Liver (tissue), 9 donors: ENCODE results near the gene DHX15. TPM values are rescaled to one million over a fixed set of nuclear protein-coding genes. Genes with fewer than 3 reads are reported as not detected.
A peak's percentile ranks its signal among the peaks of the same experiment; 100 is the strongest.

ENCODE experiments used
- DNase-seq: peaks from one replicate; pipeline ENCODE4 v3.0.0-alpha.2; 2017; ENCODE audit warnings: low spot score
- H3K27ac ChIP-seq, 2 donors: one replicate each; pipeline ENCODE4 v1.7.0; 2013; ENCODE audit warnings: inconsistent platforms in 2 of 2, low read length in 2 of 2, control low read depth in 1 of 2, low read depth in 1 of 2, mild to moderate bottlenecking in 1 of 2
- H3K27me3 ChIP-seq, 4 donors: one replicate each; pipeline versions ENCODE4 v1.6.1 to v1.7.0; 2013; ENCODE audit warnings: low read length in 3 of 4, inconsistent platforms in 1 of 4, mild to moderate bottlenecking in 1 of 4, moderate library complexity in 1 of 4; ENCODE audit not compliant: control insufficient read depth in 4 of 4, insufficient read depth in 4 of 4
- H3K36me3 ChIP-seq, 4 donors: one replicate each; pipeline versions ENCODE4 v1.6.1 to v1.7.0; 2013; ENCODE audit warnings: low read length in 3 of 4, mild to moderate bottlenecking in 3 of 4, low read depth in 1 of 4, moderate library complexity in 1 of 4; ENCODE audit not compliant: control insufficient read depth in 4 of 4, insufficient read depth in 3 of 4
- H3K4me1 ChIP-seq, 4 donors: one replicate each; pipeline versions ENCODE4 v1.6.1 to v1.7.0; 2013; ENCODE audit warnings: low read length in 3 of 4, mild to moderate bottlenecking in 3 of 4, moderate library complexity in 1 of 4; ENCODE audit not compliant: control insufficient read depth in 4 of 4, insufficient read depth in 4 of 4
- H3K4me3 ChIP-seq, 3 donors: one replicate each; pipeline versions ENCODE4 v1.6.1 to v1.7.0; 2013; ENCODE audit warnings: low read length in 3 of 3, control low read depth in 1 of 3, low read depth in 1 of 3, mild to moderate bottlenecking in 1 of 3
- H3K9ac ChIP-seq, 2 donors: one replicate each; pipeline ENCODE4 v1.7.0; 2013; ENCODE audit warnings: low read length in 2 of 2, mild to moderate bottlenecking in 2 of 2, moderate library complexity in 2 of 2, control low read depth in 1 of 2, low read depth in 1 of 2
- H3K9me3 ChIP-seq, 4 donors: one replicate each; pipeline versions ENCODE4 v1.6.1 to v1.7.0; 2013; ENCODE audit warnings: low read length in 3 of 4; ENCODE audit not compliant: control insufficient read depth in 4 of 4
- FOXA1 ChIP-seq: IDR thresholded peaks from 2 replicates; pipeline ENCODE4 v1.6.1; 2016; ENCODE audit warnings: antibody characterized with exemption
- GABPA ChIP-seq, 2 donors: IDR thresholded peaks in 1 of 2; conservative IDR thresholded peaks in 1 of 2; 2 replicates each; pipeline ENCODE4 v1.6.1; 2016; ENCODE audit warnings: antibody characterized with exemption in 2 of 2, mild to moderate bottlenecking in 1 of 2, moderate library complexity in 1 of 2
- HNF4A ChIP-seq, 2 donors: conservative IDR thresholded peaks; 2 replicates each; pipeline ENCODE4 v1.6.1; 2016; ENCODE audit warnings: antibody characterized with exemption in 2 of 2, mild to moderate bottlenecking in 2 of 2
- HNF4G ChIP-seq: IDR thresholded peaks from 2 replicates; pipeline ENCODE4 v1.6.1; 2016; ENCODE audit warnings: antibody characterized with exemption
- JUND ChIP-seq, 2 donors: IDR thresholded peaks; 2 replicates each; pipeline ENCODE4 v1.6.1; 2016; ENCODE audit warnings: antibody characterized with exemption in 2 of 2
- NR2F2 ChIP-seq: IDR thresholded peaks from 2 replicates; pipeline ENCODE4 v1.6.1; 2016; ENCODE audit warnings: antibody characterized with exemption
- RAD21 ChIP-seq, 2 donors: IDR thresholded peaks; 2 replicates each; pipeline ENCODE4 v1.6.1; 2016; ENCODE audit warnings: antibody characterized with exemption in 2 of 2, mild to moderate bottlenecking in 2 of 2
- RXRA ChIP-seq, 2 donors: IDR thresholded peaks; 2 replicates each; pipeline ENCODE4 v1.6.1; 2017 to 2018; ENCODE audit warnings: antibody characterized with exemption in 2 of 2, mild to moderate bottlenecking in 1 of 2
- SP1 ChIP-seq: IDR thresholded peaks from 2 replicates; pipeline ENCODE4 v1.6.1; 2018; ENCODE audit warnings: antibody characterized with exemption, mild to moderate bottlenecking
- WGBS: extraction: QIAGEN DNeasy Blood & Tissue Kit; methylation state at CpG from one replicate; pipeline ENCODE4 v1.1.7; 2013; 5-methylcytosine and 5-hydroxymethylcytosine counted together
- polyA plus RNA-seq, 2 donors: library from polyadenylated mRNA; stranded (reverse) in 1 of 2; unstranded in 1 of 2; fragments of 200-250 nt in 1 of 2; fragments of >200 nt in 1 of 2; fragmentation: Nextera tagmentation in 1 of 2; extraction: Ambion mirVana in 1 of 2; gene quantifications; one replicate each; pipeline versions ENCODE4 v1.2.1 to v1.2.3, GENCODE V29; 2013 to 2015
- total RNA-seq, 2 donors: library from RNA; depleted of rRNA; stranded (reverse); fragments of >200 nt; gene quantifications; one replicate each; pipeline ENCODE4 v1.2.3, GENCODE V29; 2014
- TF ChIP-seq, protein P1 (sequence below): fragments of 150-350 bp; IDR thresholded peaks from 2 replicates; pipeline ENCODE4 v1.5.1; 2017; ENCODE audit warnings: improper control_type of control experiment, low read depth, low read length; ENCODE audit not compliant: missing input control
- TF ChIP-seq, protein P2 (sequence below): IDR thresholded peaks from 2 replicates; pipeline ENCODE4 v1.6.1; 2016; ENCODE audit warnings: antibody characterized with exemption
- TF ChIP-seq, protein P3 (sequence below): IDR thresholded peaks from 2 replicates; pipeline ENCODE4 v1.6.1; 2016; ENCODE audit warnings: antibody characterized with exemption
- TF ChIP-seq, protein P4 (sequence below): IDR thresholded peaks from 2 replicates; pipeline ENCODE4 v1.6.1; 2016; ENCODE audit warnings: antibody characterized with exemption
- TF ChIP-seq, protein P5 (sequence below): IDR thresholded peaks from 2 replicates; pipeline ENCODE4 v1.6.1; 2016; ENCODE audit warnings: antibody characterized with exemption, mild to moderate bottlenecking
- donor health status: healthy.
- donor health status: healthy.
- donor health status: healthy.
- donor health status: healthy.
- donor health status: healthy.

Gene DHX15
- total and polyA plus RNA-seq, 4 donors: 25.2 to 80.9 (median 51.5) TPM

DNA sequence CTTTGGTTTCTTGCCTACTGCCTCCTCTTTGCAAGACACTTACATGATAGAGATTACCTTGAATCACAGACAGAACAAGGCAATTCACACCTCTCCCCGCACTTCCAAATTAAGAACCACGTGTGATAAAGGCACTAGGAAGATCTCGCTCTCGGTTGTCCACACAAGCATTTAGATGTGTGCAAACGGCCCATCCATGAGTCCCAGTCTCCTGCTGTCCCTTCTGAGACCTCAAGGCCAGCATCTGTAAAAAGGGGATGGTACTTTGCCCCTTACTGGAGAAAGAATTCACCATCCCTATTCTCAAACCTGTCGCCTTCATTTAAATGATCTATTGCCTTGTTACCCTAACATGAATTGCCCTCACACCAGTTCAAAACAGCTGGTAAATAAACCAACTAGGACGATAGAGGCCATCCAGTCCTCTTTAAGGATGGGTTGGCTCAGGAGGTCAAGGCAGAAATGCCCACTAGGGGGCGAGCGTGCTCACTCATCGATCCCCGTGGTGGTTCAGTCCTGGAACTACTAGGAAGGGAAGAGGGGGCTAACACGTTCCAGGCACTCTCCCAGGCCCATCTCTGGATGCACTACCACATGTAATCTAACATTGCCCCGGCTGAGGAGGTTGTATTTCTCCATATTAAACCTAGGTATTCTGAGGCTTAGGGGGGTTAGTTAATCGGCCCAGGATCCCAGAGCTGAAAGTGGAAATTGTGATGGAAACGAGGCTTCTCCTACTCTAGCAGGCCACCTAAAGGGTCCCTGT is 95.8 kb downstream of the DHX15 start:
- H3K4me1 ChIP-seq: no peaks in the 10 kb centered on the region
- 26% methylated on average over 15 of the region's 15 CpGs for WGBS
- H3K27ac ChIP-seq: no peak overlapping the region
- H3K27me3 ChIP-seq: no peaks in the 10 kb centered on the region
- no peak overlapping the region for H3K9ac ChIP-seq
- no peaks in the 10 kb centered on the region for H3K36me3 ChIP-seq
- H3K4me3 ChIP-seq: no peak overlapping the region
- H3K9me3 ChIP-seq: no peaks in the 10 kb centered on the region
- TF ChIP-seq RXRA (IDR thresholded peaks at IDR 0.05): peak in 1 of 2 donors; percentile 19
- TF ChIP-seq HNF4A (conservative IDR thresholded peaks at IDR 0.05): no peak
- TF ChIP-seq RAD21 (IDR thresholded peaks at IDR 0.05): peak; percentile 87 to 92
- no peak for TF ChIP-seq SP1
- TF ChIP-seq, protein P1, sequence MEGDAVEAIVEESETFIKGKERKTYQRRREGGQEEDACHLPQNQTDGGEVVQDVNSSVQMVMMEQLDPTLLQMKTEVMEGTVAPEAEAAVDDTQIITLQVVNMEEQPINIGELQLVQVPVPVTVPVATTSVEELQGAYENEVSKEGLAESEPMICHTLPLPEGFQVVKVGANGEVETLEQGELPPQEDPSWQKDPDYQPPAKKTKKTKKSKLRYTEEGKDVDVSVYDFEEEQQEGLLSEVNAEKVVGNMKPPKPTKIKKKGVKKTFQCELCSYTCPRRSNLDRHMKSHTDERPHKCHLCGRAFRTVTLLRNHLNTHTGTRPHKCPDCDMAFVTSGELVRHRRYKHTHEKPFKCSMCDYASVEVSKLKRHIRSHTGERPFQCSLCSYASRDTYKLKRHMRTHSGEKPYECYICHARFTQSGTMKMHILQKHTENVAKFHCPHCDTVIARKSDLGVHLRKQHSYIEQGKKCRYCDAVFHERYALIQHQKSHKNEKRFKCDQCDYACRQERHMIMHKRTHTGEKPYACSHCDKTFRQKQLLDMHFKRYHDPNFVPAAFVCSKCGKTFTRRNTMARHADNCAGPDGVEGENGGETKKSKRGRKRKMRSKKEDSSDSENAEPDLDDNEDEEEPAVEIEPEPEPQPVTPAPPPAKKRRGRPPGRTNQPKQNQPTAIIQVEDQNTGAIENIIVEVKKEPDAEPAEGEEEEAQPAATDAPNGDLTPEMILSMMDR: peak; percentile 80
- no peak for TF ChIP-seq FOXA1
- DNase-seq: peak; percentile 85

DNA sequence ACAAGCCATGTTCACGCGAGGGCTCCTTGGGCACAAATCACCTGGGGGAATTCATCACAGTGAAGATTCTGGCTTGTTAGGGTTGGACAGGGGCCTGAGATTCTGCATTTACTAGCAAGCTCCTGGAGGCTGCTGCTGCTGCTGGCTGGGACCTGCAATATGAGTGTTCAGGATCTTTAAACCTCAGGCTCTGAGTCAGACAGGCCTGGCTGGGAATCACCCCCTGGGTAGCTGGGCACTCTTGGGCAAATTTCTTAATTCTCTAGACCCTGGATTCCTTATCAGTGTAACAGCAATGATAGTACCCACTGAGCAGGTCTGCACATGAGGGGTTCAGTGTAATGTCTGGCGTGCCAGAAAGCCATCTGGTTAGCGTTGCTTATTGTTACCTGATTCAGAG is 101.5 kb downstream of the DHX15 start:
- no peaks in the 10 kb centered on the region for H3K9me3 ChIP-seq
- no peaks in the 10 kb centered on the region for H3K27me3 ChIP-seq
- H3K4me1 ChIP-seq: no peaks in the 10 kb centered on the region
- TF ChIP-seq, protein P2, sequence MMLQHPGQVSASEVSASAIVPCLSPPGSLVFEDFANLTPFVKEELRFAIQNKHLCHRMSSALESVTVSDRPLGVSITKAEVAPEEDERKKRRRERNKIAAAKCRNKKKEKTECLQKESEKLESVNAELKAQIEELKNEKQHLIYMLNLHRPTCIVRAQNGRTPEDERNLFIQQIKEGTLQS: no peak
- TF ChIP-seq GABPA (IDR thresholded peaks at IDR 0.05 in 1 of 2, conservative IDR thresholded peaks at IDR 0.05 in 1 of 2) (no peak), HNF4G (no peak), NR2F2 (no peak), FOXA1 (no peak), HNF4A (conservative IDR thresholded peaks at IDR 0.05) (no peak), SP1 (no peak), JUND (IDR thresholded peaks at IDR 0.05) (no peak), RAD21 (IDR thresholded peaks at IDR 0.05) (no peak)
- TF ChIP-seq, protein P3, sequence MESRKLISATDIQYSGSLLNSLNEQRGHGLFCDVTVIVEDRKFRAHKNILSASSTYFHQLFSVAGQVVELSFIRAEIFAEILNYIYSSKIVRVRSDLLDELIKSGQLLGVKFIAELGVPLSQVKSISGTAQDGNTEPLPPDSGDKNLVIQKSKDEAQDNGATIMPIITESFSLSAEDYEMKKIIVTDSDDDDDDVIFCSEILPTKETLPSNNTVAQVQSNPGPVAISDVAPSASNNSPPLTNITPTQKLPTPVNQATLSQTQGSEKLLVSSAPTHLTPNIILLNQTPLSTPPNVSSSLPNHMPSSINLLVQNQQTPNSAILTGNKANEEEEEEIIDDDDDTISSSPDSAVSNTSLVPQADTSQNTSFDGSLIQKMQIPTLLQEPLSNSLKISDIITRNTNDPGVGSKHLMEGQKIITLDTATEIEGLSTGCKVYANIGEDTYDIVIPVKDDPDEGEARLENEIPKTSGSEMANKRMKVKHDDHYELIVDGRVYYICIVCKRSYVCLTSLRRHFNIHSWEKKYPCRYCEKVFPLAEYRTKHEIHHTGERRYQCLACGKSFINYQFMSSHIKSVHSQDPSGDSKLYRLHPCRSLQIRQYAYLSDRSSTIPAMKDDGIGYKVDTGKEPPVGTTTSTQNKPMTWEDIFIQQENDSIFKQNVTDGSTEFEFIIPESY: no peak
- TF ChIP-seq, protein P4, sequence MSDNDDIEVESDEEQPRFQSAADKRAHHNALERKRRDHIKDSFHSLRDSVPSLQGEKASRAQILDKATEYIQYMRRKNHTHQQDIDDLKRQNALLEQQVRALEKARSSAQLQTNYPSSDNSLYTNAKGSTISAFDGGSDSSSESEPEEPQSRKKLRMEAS: no peak
- TF ChIP-seq, protein P5, sequence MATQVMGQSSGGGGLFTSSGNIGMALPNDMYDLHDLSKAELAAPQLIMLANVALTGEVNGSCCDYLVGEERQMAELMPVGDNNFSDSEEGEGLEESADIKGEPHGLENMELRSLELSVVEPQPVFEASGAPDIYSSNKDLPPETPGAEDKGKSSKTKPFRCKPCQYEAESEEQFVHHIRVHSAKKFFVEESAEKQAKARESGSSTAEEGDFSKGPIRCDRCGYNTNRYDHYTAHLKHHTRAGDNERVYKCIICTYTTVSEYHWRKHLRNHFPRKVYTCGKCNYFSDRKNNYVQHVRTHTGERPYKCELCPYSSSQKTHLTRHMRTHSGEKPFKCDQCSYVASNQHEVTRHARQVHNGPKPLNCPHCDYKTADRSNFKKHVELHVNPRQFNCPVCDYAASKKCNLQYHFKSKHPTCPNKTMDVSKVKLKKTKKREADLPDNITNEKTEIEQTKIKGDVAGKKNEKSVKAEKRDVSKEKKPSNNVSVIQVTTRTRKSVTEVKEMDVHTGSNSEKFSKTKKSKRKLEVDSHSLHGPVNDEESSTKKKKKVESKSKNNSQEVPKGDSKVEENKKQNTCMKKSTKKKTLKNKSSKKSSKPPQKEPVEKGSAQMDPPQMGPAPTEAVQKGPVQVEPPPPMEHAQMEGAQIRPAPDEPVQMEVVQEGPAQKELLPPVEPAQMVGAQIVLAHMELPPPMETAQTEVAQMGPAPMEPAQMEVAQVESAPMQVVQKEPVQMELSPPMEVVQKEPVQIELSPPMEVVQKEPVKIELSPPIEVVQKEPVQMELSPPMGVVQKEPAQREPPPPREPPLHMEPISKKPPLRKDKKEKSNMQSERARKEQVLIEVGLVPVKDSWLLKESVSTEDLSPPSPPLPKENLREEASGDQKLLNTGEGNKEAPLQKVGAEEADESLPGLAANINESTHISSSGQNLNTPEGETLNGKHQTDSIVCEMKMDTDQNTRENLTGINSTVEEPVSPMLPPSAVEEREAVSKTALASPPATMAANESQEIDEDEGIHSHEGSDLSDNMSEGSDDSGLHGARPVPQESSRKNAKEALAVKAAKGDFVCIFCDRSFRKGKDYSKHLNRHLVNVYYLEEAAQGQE: no peak
- no peak for DNase-seq
- no peak overlapping the region for H3K9ac ChIP-seq
- H3K27ac ChIP-seq: no peak overlapping the region
- WGBS: 95% methylated on average over 4 of the region's 4 CpGs
- no peaks in the 10 kb centered on the region for H3K36me3 ChIP-seq
- H3K4me3 ChIP-seq: no peak overlapping the region
